ENCODE results near the gene COL4A2. TPM values are rescaled to one million over a fixed set of nuclear protein-coding genes. Genes with fewer than 3 reads are reported as not detected.

Gene COL4A2
- total RNA-seq, 4 donors from 2014 or later = 51.2 to 85.8 (median 70.5) TPM

- no peak overlapping the region for H3K4me3 ChIP-seq
- no peak for TF ChIP-seq POLR2A (IDR thresholded peaks at IDR 0.05)
- TF ChIP-seq, protein P1, sequence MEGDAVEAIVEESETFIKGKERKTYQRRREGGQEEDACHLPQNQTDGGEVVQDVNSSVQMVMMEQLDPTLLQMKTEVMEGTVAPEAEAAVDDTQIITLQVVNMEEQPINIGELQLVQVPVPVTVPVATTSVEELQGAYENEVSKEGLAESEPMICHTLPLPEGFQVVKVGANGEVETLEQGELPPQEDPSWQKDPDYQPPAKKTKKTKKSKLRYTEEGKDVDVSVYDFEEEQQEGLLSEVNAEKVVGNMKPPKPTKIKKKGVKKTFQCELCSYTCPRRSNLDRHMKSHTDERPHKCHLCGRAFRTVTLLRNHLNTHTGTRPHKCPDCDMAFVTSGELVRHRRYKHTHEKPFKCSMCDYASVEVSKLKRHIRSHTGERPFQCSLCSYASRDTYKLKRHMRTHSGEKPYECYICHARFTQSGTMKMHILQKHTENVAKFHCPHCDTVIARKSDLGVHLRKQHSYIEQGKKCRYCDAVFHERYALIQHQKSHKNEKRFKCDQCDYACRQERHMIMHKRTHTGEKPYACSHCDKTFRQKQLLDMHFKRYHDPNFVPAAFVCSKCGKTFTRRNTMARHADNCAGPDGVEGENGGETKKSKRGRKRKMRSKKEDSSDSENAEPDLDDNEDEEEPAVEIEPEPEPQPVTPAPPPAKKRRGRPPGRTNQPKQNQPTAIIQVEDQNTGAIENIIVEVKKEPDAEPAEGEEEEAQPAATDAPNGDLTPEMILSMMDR (IDR thresholded peaks at IDR 0.05 in 4 of 5, conservative IDR thresholded peaks at IDR 0.05 in 1 of 5) = no peak
- H3K27me3 ChIP-seq = peaks cover 0 to 21% (median 10%) of the 10 kb centered on the region in 3 donors
- H3K4me1 ChIP-seq = peaks cover 54 to 65% of the 10 kb centered on the region in 2 donors
- intact Hi-C loops (cut with DNase I; ENCODE audit: low total_unique reads) (no loop called here), in situ Hi-C loops (cut with MboI; ENCODE audit: low sequenced_read_pairs in 4 of 4) (no loop called here)
- no peaks in the 10 kb centered on the region for H3K36me3 ChIP-seq
- peak overlapping the region; percentile 49 to 70 (median 68) for H3K27ac ChIP-seq
- H3K9me3 ChIP-seq = no peaks in the 10 kb centered on the region
- DNase-seq (no peak), ATAC-seq (peak in 1 of 2 donors; percentile 22)
Observed at GRCh38 chr13:110263888-110264287, 43.2 kb upstream of the COL4A2 start.

DNA sequence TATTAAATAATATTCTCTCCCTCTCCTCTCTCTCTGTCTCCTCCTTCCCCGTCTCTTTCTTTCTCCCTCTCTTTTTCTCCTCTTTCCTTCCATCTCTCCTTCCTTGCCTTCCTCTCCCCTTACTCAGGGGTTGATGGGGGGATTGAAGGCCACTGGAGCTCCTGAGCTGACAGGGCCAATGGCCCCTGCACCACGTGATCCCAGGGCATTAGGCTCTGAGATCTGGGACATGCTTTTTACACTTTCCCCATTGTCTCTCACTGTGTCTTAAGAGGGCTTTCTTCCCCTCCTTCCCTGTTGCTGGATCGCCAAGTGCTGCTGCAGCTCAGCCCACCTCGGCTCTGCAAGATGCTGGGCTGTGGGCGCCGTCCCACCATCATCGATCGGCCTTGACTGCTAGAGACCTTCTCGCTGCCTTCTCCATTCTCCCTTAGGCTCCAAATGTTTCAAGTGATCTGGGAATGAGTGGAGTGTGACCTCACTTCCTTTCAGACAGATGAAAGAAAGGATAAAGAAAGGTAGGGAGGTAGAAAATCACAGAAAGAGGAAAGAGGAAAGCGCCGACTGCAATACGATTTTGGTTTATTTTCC, 42.3 kb upstream of the COL4A2 start:
- H3K27ac ChIP-seq = peak overlapping the region; percentile 49 to 70 (median 68)
- peaks cover 54 to 62% of the 10 kb centered on the region in 2 donors for H3K4me1 ChIP-seq
- ATAC-seq (no peak), DNase-seq (no peak)
- in situ Hi-C loops (cut with MboI; ENCODE audit: low sequenced_read_pairs in 4 of 4) (no loop called here), intact Hi-C loops (cut with DNase I; ENCODE audit: low total_unique reads) (loop anchor here (5.0 kb wide), 1 partner anchor 38 kb away; no protein-coding TSS in a partner anchor)
- H3K27me3 ChIP-seq = peaks cover 0 to 21% (median 10%) of the 10 kb centered on the region in 3 donors
- H3K36me3 ChIP-seq = no peaks in the 10 kb centered on the region
- no peaks in the 10 kb centered on the region for H3K9me3 ChIP-seq
- H3K4me3 ChIP-seq = no peak overlapping the region
- TF ChIP-seq POLR2A (IDR thresholded peaks at IDR 0.05) = no peak
- TF ChIP-seq, protein P1 (IDR thresholded peaks at IDR 0.05 in 4 of 5, conservative IDR thresholded peaks at IDR 0.05 in 1 of 5) = no peak

DNA sequence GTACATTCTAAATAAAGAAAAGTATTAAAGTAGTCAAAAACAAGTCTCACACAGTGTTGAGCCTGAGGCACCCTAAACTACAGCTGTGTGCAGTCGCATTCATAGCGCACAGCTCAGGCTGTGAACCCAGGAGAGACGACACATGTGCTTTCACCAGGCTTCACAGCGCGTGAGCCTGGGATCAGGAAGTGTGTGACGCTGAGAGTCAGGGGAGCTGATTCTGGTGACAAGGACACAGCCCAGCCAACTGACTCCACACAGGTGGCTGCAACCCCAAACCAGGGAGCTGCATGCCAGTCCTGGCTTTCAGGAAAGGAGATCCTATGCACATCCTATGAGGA, 41.8 kb upstream of the COL4A2 start:
- DNase-seq = no peak
- intact Hi-C loops (cut with DNase I; ENCODE audit: low total_unique reads) = loop anchor here (5.0 kb wide), 1 partner anchor 37 kb away; no protein-coding TSS in a partner anchor
- Histone ChIP-seq H3K4me3 (peak overlapping the region in 1 of 4 donors; percentile 21), H3K27me3 (peaks cover 0 to 21% (median 10%) of the 10 kb centered on the region in 3 donors), H3K9me3 (no peaks in the 10 kb centered on the region), H3K27ac (peak overlapping the region; percentile 49 to 70 (median 68)), H3K4me1 (peaks cover 54 to 62% of the 10 kb centered on the region in 2 donors), H3K36me3 (no peaks in the 10 kb centered on the region)
- in situ Hi-C loops (cut with MboI; ENCODE audit: low sequenced_read_pairs in 4 of 4) = no loop called here
- no peak for TF ChIP-seq POLR2A (IDR thresholded peaks at IDR 0.05)
- TF ChIP-seq, protein P1 (IDR thresholded peaks at IDR 0.05 in 4 of 5, conservative IDR thresholded peaks at IDR 0.05 in 1 of 5) = no peak
- ATAC-seq = peak; percentile 30 to 42

GRCh38 chr13:110265682-110266430, 41.2 kb upstream of the COL4A2 start:
- H3K9me3 ChIP-seq = no peaks in the 10 kb centered on the region
- peaks cover 0 to 21% (median 10%) of the 10 kb centered on the region in 3 donors for H3K27me3 ChIP-seq
- H3K4me3 ChIP-seq = peak overlapping the region in 3 of 4 donors; percentile 21 to 32 (median 24)
- ATAC-seq = peak; percentile 15 to 20
- in situ Hi-C loops (cut with MboI; ENCODE audit: low sequenced_read_pairs in 4 of 4) = no loop called here
- TF ChIP-seq POLR2A (IDR thresholded peaks at IDR 0.05) = no peak
- TF ChIP-seq, protein P1 (IDR thresholded peaks at IDR 0.05 in 4 of 5, conservative IDR thresholded peaks at IDR 0.05 in 1 of 5) = no peak
- peak overlapping the region; percentile 49 to 70 (median 68) for H3K27ac ChIP-seq
- intact Hi-C loops (cut with DNase I; ENCODE audit: low total_unique reads) = loop anchor here (5.0 kb wide), 1 partner anchor 36 kb away; no protein-coding TSS in a partner anchor
- peak; percentile 34 to 63 for DNase-seq
- no peaks in the 10 kb centered on the region for H3K36me3 ChIP-seq
- peaks cover 54 to 62% of the 10 kb centered on the region in 2 donors for H3K4me1 ChIP-seq
